ENCODE data around the gene SLC35B3. TPM values are rescaled to one million over a fixed set of nuclear protein-coding genes. Genes with fewer than 3 reads are reported as not detected.

Gene SLC35B3
- total RNA-seq = 20.7 and 28.9 TPM in 2 replicates

DNA sequence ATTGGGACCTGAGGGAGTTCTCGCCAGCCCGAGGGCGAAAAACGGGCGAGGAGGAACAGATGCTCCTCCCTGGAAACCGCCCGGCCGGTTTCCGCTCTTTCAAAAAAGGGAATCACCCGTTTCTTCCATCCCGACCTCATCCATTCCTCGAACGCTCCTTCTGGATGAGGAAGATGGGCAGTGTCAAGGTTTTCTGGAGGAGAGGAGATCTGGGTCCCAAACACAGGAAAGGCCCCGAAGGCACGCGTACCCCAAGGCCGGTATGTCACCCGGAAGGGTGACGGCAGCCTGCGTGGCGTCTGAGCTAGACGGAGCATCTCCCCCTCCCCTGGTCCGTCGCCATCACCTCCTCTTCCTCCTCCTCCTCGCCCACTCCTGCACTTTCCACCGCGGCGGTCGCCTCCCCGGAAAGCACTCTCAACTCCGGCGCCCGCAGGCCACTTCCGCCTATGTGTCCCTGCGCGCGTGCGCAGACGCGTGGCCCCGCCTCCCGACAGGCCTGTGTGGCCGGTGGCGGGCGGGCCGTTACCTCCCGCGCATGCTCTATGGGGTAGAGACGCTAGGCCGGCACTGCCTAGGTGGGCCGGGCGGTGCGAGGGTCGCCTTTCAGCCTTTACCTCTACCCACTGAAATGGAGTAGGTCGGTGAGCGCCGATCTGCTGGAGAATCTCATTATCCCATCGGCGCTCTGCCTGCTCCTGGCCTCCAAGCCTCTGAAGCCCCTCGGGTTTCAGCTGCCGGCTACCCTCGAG lies at the start of gene SLC35B3:
SLC35B3 (minus strand) TSS at position 453 of the 752 bp plus-strand sequence.

Data from smooth muscle cell of the pulmonary artery (primary cell).